Karpas-422 (cell line): ENCODE measurements around the gene SPOCD1. TPM values are rescaled to one million over a fixed set of nuclear protein-coding genes. Genes with fewer than 3 reads are reported as not detected.

Experiments
- small RNA-seq: library from RNA; depleted of rRNA; stranded (forward); fragments of <200 nt; gene quantifications from one replicate; pipeline ENCODE3, GENCODE V24; 2014
- total RNA-seq: library from RNA; depleted of rRNA; stranded (reverse); fragments of >200 nt; shearing (Covaris generic); gene quantifications from 2 replicates; pipeline ENCODE4 v1.2.3, GENCODE V29; 2014; ENCODE audit warnings: low replicate concordance; rRNA removed

Gene SPOCD1
- total RNA-seq, 1 experiment from 2014 or later = not detected

Small RNAs within 50 kb of the gene (small RNA-seq; reads per million reads assigned to genes)
- not detected for gene MIR4254

Other genes with a start within 250 kb of the SPOCD1 start
- gene TINAGL1, start 239.5 kb downstream of the SPOCD1 start, total RNA-seq = not detected in 2 replicates
- not detected in 2 replicates for gene HCRTR1, start 198.3 kb downstream of the SPOCD1 start, total RNA-seq
- gene PEF1, start 171.1 kb downstream of the SPOCD1 start, total RNA-seq = 53.0 and 56.2 TPM in 2 replicates
- not detected in 2 replicates for gene COL16A1, start 112.0 kb downstream of the SPOCD1 start, total RNA-seq
- gene ADGRB2, start 51.7 kb downstream of the SPOCD1 start, total RNA-seq = 9.2 and 28.5 TPM in 2 replicates
- gene PTP4A2, start 122.3 kb upstream of the SPOCD1 start, total RNA-seq = 215 and 401 TPM in 2 replicates
- gene KHDRBS1, start 197.8 kb upstream of the SPOCD1 start, total RNA-seq = 70.9 and 77.5 TPM in 2 replicates